Measurements from ENCODE around the gene SEMA3F. TPM values are rescaled to one million over a fixed set of nuclear protein-coding genes. Genes with fewer than 3 reads are reported as not detected.

Gene SEMA3F
- total and polyA plus RNA-seq, 2 donors (not counting 3 experiments of a cell fraction or from before 2014, with no cell fraction given) = 65.8 to 99.1 TPM

DNA sequence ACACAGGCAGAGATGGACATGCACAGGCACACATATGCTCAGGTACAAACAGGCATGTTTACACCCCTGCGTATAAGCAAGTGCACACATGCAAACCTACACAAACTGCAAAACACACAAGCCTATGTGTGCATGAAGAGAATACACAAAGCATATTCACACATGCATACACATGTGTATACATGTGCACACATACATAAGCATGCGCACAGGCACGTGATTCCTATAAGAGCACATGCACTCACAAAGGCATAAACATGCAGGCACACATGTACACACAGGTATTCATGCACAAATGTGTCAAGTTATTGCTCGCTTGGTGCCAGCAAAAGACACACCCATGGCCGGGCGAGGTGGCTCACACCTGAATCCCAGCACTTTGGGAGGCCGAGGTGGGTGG lies 34.9 kb downstream of the SEMA3F start:
- no peak overlapping the region for H2AFZ ChIP-seq (ENCODE audit: low read depth, low read length)
- no peaks in the 10 kb centered on the region for H3K79me2 ChIP-seq (ENCODE audit: control insufficient read depth, insufficient read depth, low read length)
- intact Hi-C loops (cut with micrococcal nuclease) (loop anchor here (1.0 to 5.0 kb wide), 5 partner anchors 19 to 352 kb away; partner anchors contain the start of gene SEMA3F), dilution Hi-C loops (cut with MboI; ENCODE audit: extremely low pct_ligation_motif_present, low sequenced_read_pairs) (loop anchor here (10.0 kb wide), 1 partner anchor 75 kb away; no protein-coding TSS in a partner anchor)
- H3K9me3 ChIP-seq (replicated peaks; ENCODE audit: control insufficient read depth, insufficient read depth, low read length) = no peaks in the 10 kb centered on the region
- no TSS peak for BruUV-seq (replicated peaks)
- H4K20me1 ChIP-seq (replicated peaks; ENCODE audit: control insufficient read depth, extremely low read depth, insufficient read depth, low read length) = no peaks in the 10 kb centered on the region
- H3K27ac ChIP-seq (ENCODE audit: insufficient read depth, low read depth, low read length) = no peak overlapping the region
- FAIRE-seq = no peak
- POLR2A ChIA-PET = interaction anchor here (0.6 to 0.7 kb wide), 2 partner anchors 37 to 260 kb away, joined by 3 to 4 read pairs; partner anchors contain the start of gene MON1A
- H3K4me3 ChIP-seq (replicated peaks in 1 of 3; ENCODE audit: insufficient read depth in 1 of 3, low read depth in 1 of 3, low read length in 3 of 3) = no peak overlapping the region
- DNase-seq (ENCODE audit: low read depth, low spot score) = no peak
- CTCF ChIA-PET = interaction anchor here (1.0 to 12.0 kb wide), 16 partner anchors 8 to 84 kb away, joined by 3 to 314 read pairs (median 5); no protein-coding TSS in a partner anchor
- TF ChIP-seq, protein P1, sequence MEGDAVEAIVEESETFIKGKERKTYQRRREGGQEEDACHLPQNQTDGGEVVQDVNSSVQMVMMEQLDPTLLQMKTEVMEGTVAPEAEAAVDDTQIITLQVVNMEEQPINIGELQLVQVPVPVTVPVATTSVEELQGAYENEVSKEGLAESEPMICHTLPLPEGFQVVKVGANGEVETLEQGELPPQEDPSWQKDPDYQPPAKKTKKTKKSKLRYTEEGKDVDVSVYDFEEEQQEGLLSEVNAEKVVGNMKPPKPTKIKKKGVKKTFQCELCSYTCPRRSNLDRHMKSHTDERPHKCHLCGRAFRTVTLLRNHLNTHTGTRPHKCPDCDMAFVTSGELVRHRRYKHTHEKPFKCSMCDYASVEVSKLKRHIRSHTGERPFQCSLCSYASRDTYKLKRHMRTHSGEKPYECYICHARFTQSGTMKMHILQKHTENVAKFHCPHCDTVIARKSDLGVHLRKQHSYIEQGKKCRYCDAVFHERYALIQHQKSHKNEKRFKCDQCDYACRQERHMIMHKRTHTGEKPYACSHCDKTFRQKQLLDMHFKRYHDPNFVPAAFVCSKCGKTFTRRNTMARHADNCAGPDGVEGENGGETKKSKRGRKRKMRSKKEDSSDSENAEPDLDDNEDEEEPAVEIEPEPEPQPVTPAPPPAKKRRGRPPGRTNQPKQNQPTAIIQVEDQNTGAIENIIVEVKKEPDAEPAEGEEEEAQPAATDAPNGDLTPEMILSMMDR (IDR thresholded peaks at IDR 0.05; ENCODE audit: extremely low read depth in 1 of 2, insufficient read depth in 1 of 2, low read depth in 1 of 2, low read length in 2 of 2) = no peak
- TF ChIP-seq, protein P2, sequence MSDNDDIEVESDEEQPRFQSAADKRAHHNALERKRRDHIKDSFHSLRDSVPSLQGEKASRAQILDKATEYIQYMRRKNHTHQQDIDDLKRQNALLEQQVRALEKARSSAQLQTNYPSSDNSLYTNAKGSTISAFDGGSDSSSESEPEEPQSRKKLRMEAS (IDR thresholded peaks at IDR 0.05; ENCODE audit: insufficient read depth, insufficient read length) = peak; percentile 44
- TF ChIP-seq JUN (IDR thresholded peaks at IDR 0.05; ENCODE audit: borderline replicate concordance, insufficient read depth, insufficient read length, low read depth) = no peak
- peak; percentile 21 for TF ChIP-seq POLR2A (IDR thresholded peaks at IDR 0.05; ENCODE audit: low read depth, low read length)
- no peak for TF ChIP-seq MYC (IDR thresholded peaks at IDR 0.05; ENCODE audit: low read depth, low read length)
- TF ChIP-seq FOS (IDR thresholded peaks at IDR 0.05; ENCODE audit: borderline replicate concordance, insufficient read depth, low read length) = no peak
- H3K9ac ChIP-seq (replicated peaks; ENCODE audit: extremely low read depth, insufficient read depth, low read length) = no peak overlapping the region
- no peak overlapping the region for H3K4me2 ChIP-seq (ENCODE audit: insufficient read depth, low read length)
- H3K27me3 ChIP-seq (ENCODE audit: control insufficient read depth in 2 of 2, insufficient read depth in 2 of 2, low read length in 2 of 2) = peaks cover 11 to 13% of the 10 kb centered on the region in 2 experiments
- H3K4me1 ChIP-seq (ENCODE audit: control insufficient read depth, extremely low read depth, insufficient read depth, low read length) = peaks cover 5% of the 10 kb centered on the region
- peaks cover 0 to 21% of the 10 kb centered on the region in 2 experiments for H3K36me3 ChIP-seq (ENCODE audit: control insufficient read depth in 2 of 2, extremely low read depth in 1 of 2, insufficient read depth in 2 of 2, low read length in 2 of 2)
- H3K9me1 ChIP-seq (replicated peaks; ENCODE audit: control insufficient read depth, extremely low read depth, insufficient read depth, low read length) = no peaks in the 10 kb centered on the region

Measured in endothelial cell of umbilical vein (primary cell).